GM19043 (cell line): ENCODE data around the gene EYS.
"Not testable (repeated sequence)": the region's sequence is repeated elsewhere in the genome, so short reads cannot be mapped to it uniquely, and the experiment has no call there.

Experiments used
- ATAC-seq: cut with Tn5 transposase; IDR thresholded peaks from one replicate; pipeline ENCODE4 v1.9.1; 2021; ENCODE audit warnings: low read depth; ENCODE audit not compliant: unreplicated experiment

EYS gene

GRCh38 chr6:65483652-65484051 is 223.4 kb downstream of the EYS start:
- not testable (repeated sequence) for ATAC-seq

- ATAC-seq = no peak
Observed at GRCh38 chr6:65469650-65470049, 237.4 kb downstream of the EYS start.

- no peak for ATAC-seq
Observed at GRCh38 chr6:65468307-65468706, 238.7 kb downstream of the EYS start.

GRCh38 chr6:65461121-65461520 is 245.9 kb downstream of the EYS start:
- ATAC-seq = no peak

GRCh38 chr6:65452333-65452732 is 254.7 kb downstream of the EYS start:
- ATAC-seq = no peak

GRCh38 chr6:65450451-65450850 is 256.6 kb downstream of the EYS start:
- no peak for ATAC-seq

GRCh38 chr6:65449926-65450325 is 257.1 kb downstream of the EYS start:
- no peak for ATAC-seq

GRCh38 chr6:65448866-65449265 is 258.2 kb downstream of the EYS start:
- ATAC-seq = no peak

- ATAC-seq = no peak
Observed at GRCh38 chr6:65436281-65436680, 270.7 kb downstream of the EYS start.

GRCh38 chr6:65416621-65417020 is 290.4 kb downstream of the EYS start:
- no peak for ATAC-seq

GRCh38 chr6:65410309-65410708 is 296.7 kb downstream of the EYS start:
- no peak for ATAC-seq

- no peak for ATAC-seq
Observed at GRCh38 chr6:65402564-65402963, 304.5 kb downstream of the EYS start.

- ATAC-seq = no peak
Observed at GRCh38 chr6:65399355-65400084, 307.5 kb downstream of the EYS start.

GRCh38 chr6:65398851-65399250 is 308.2 kb downstream of the EYS start:
- ATAC-seq = no peak

GRCh38 chr6:65350530-65350929 is 356.5 kb downstream of the EYS start:
- ATAC-seq = no peak

GRCh38 chr6:65302655-65303054 is 404.4 kb downstream of the EYS start:
- ATAC-seq = not testable (repeated sequence)

GRCh38 chr6:65299236-65299635 is 407.8 kb downstream of the EYS start:
- ATAC-seq = no peak

- no peak for ATAC-seq
Observed at GRCh38 chr6:65295812-65296211, 411.2 kb downstream of the EYS start.

- no peak for ATAC-seq
Observed at GRCh38 chr6:65289491-65289890, 417.5 kb downstream of the EYS start.

- no peak for ATAC-seq
Observed at GRCh38 chr6:65285275-65285674, 421.8 kb downstream of the EYS start.

- ATAC-seq = no peak
Observed at GRCh38 chr6:65280060-65280459, 427.0 kb downstream of the EYS start.

- ATAC-seq = no peak
Observed at GRCh38 chr6:65262241-65262640, 444.8 kb downstream of the EYS start.

- ATAC-seq = no peak
Observed at GRCh38 chr6:65259982-65260381, 447.0 kb downstream of the EYS start.
